Activated CD4-positive, alpha-beta memory T cell treated with anti-CD3 and anti-CD28 coated beads for 36 hours (primary cell): ENCODE results near the gene UBE2J1. TPM values are rescaled to one million over a fixed set of nuclear protein-coding genes. Genes with fewer than 3 reads are reported as not detected.
"Not testable (repeated sequence)": the region's sequence is repeated elsewhere in the genome, so short reads cannot be mapped to it uniquely, and the experiment has no call there.

Experiments
- CTCF ChIA-PET: fragments of 350-600 bp; sonication (Branson Sonifier 250); formaldehyde crosslinking; loops from one replicate; lab custom pipeline; 2021; ENCODE audit warnings: antibody characterized with exemption, inconsistent platforms; lab: Charles Lee
- POLR2A ChIA-PET: fragments of 350-600 bp; sonication (Branson Sonifier 250); formaldehyde crosslinking; loops from one replicate; lab custom pipeline; 2021; ENCODE audit warnings: antibody characterized with exemption; lab: Charles Lee
- DNase-seq: peaks from one replicate; pipeline ENCODE4 v3.0.0-alpha.2; 2020
- H3K27ac Mint-ChIP-seq: one replicate; pipeline ENCODE4 v1.8.0; 2021; ENCODE audit warnings: mixed read lengths
- H3K27me3 Mint-ChIP-seq: one replicate; pipeline ENCODE4 v1.8.0; 2021; ENCODE audit warnings: mixed read lengths
- H3K36me3 Mint-ChIP-seq: one replicate; pipeline ENCODE4 v1.8.0; 2021; ENCODE audit warnings: mixed read lengths
- H3K4me1 Mint-ChIP-seq: one replicate; pipeline ENCODE4 v1.8.0; 2021; ENCODE audit warnings: low read depth, mixed read lengths
- H3K4me3 Mint-ChIP-seq: one replicate; pipeline ENCODE4 v1.8.0; 2021; ENCODE audit warnings: mild to moderate bottlenecking, mixed read lengths
- H3K9me3 Mint-ChIP-seq: one replicate; pipeline ENCODE4 v1.8.0; 2021; ENCODE audit warnings: mixed read lengths
- intact Hi-C: fragments of 100-400 bp; cut with micrococcal nuclease; formaldehyde crosslinking; loops from one replicate; pipeline ENCODE4 v1.15.1; 2023
- total RNA-seq, 2 experiments: library from RNA; stranded (reverse); gene quantifications; one replicate each; pipeline ENCODE4 v1.2.3, GENCODE V29; 2021

Gene UBE2J1
- total RNA-seq, 2 experiments from 2014 or later, result 23.8 to 24.9 TPM

DNA sequence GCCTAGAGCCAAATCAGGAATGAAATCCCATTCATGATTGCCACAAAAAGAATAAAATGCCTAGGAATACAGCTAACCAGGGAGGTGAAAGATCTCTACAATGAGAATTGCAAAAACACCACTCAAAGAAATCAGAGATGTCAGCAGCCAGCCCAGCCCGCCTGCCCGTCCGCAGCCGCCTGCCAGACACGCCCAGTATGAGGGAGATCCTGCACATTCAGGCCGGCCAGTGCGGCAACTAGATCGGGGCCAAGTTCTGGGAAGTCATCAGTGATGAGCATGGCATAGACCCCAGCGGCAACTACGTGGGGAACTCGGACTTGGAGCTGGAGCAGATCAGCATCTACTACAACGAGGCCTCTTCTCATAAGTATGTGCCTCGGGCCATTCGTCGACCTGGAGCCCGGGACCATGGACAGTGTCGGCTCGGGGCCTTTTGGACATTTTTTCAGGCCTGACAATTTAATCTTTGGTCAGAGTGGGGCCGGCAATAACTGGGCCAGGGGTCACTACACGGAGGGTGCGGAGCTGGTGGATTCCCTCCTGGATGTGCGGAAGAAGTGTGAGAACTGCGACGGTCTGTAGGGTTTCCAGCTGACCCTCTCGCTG, 50.8 kb downstream of the UBE2J1 start:
- intact Hi-C loops, result no loop called here
- H3K4me3 Mint-ChIP-seq, result no peak overlapping the region
- POLR2A ChIA-PET, result no interaction called here
- peaks cover 26% of the 10 kb centered on the region for H3K4me1 Mint-ChIP-seq
- H3K9me3 Mint-ChIP-seq, result no peaks in the 10 kb centered on the region
- H3K27me3 Mint-ChIP-seq, result no peaks in the 10 kb centered on the region
- no peak overlapping the region for H3K27ac Mint-ChIP-seq
- CTCF ChIA-PET, result no interaction called here
- no peak for DNase-seq
- no peaks in the 10 kb centered on the region for H3K36me3 Mint-ChIP-seq

GRCh38 chr6:89299466-89299850, 53.1 kb downstream of the UBE2J1 start:
- DNase-seq, result no peak
- H3K27ac Mint-ChIP-seq, result peak overlapping the region; percentile 6
- peaks cover 2% of the 10 kb centered on the region for H3K9me3 Mint-ChIP-seq
- POLR2A ChIA-PET, result interaction anchor here (3.4 kb wide), 1 partner anchor 52 kb away, joined by 29 read pairs; the partner anchor contains the start of gene UBE2J1
- H3K4me1 Mint-ChIP-seq, result peaks cover 26% of the 10 kb centered on the region
- no peaks in the 10 kb centered on the region for H3K36me3 Mint-ChIP-seq
- H3K27me3 Mint-ChIP-seq, result no peaks in the 10 kb centered on the region
- intact Hi-C loops, result loop anchor here (2.0 to 5.0 kb wide), 2 partner anchors 113 to 728 kb away; partner anchors contain the start of gene RRAGD
- H3K4me3 Mint-ChIP-seq, result no peak overlapping the region
- CTCF ChIA-PET, result interaction anchor here (0.8 to 3.6 kb wide), 3 partner anchors 18 to 72 kb away, joined by 3 to 12 read pairs (median 3); no protein-coding TSS in a partner anchor

DNA sequence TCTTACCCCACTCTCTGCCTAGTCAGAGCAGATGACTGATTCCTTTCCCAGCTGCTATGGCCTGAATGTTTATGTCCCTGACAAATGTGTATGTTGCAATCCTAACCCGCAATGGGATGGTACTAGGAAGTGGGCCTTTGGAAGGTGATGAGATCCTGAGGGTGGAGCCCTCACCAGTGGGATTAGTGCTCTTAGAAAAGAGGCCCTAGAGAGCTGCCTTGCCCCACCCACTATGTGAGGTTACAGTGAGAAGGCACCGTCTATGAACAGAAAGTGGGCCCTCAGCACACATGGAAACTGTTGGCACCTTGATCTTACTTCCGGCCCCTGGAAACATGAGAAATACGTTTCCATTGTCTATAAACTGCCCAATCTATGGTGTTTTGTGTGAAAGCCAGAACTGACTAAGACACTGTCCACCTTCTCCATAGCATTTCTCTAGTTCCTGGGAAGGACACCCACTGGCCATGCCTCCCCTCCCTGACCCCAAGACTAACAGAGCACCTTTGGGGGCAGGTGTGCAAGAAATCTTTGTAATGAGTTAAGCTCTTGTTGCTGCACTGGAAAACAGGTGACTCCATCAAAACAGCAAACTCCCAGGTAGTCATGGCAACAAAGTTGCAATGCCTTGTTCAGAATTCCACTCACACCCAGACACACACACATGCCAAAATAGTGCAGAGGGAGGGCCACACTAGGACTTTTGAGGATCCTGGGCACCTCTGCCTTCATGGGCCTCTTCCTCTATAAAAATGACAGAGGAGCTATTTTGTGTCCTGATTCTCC, 53.6 kb downstream of the UBE2J1 start:
- ChIA-PET CTCF (interaction anchor here (0.8 to 3.6 kb wide), 5 partner anchors 17 to 73 kb away, joined by 3 to 15 read pairs (median 3); partner anchors contain the start of gene UBE2J1), POLR2A (interaction anchor here (0.9 to 3.4 kb wide), 3 partner anchors 53 to 218 kb away, joined by 3 to 29 read pairs (median 7); partner anchors contain the start of genes PNRC1 and UBE2J1)
- Mint-ChIP-seq H3K36me3 (no peaks in the 10 kb centered on the region), H3K27me3 (no peaks in the 10 kb centered on the region), H3K4me1 (peaks cover 26% of the 10 kb centered on the region), H3K9me3 (peaks cover 2% of the 10 kb centered on the region), H3K4me3 (no peak overlapping the region), H3K27ac (peak overlapping the region; percentile 78)
- intact Hi-C loops, result loop anchor here (1.0 to 5.0 kb wide), 6 partner anchors 17 to 728 kb away; partner anchors contain the start of genes PNRC1, RRAGD and UBE2J1
- DNase-seq, result peak; percentile 77

DNA sequence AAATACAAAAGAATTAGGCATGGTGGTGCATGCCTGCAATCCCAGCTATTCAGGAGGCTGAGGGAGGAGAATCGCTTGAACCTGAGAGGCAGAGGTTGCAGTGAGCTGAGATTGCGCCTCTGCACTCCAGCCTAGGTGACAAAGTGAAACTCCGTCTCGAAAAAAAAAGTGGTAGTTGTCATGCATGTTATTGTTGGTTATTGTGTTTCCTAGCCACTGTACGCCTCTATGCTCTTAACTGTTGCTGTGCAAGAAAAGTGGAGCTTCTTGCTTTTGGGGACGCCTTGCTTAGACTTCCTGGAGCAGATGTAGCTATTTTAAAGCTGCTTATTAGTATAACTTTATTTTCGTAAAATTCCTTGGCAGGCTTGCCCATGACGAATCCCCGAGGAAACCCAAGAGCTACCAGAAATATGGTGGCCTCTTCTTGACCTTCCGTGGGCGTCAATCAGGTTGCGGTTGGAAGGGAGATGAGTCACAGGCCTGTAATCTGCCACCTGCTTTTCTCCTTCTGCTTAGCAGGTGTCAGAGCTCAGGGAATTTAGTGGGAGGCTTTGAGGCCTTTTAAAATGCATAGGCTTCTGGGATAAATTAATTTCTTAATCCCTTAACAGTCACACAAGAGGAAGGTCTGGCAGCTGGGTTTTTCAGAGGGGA, 54.7 kb downstream of the UBE2J1 start:
- peaks cover 26% of the 10 kb centered on the region for H3K4me1 Mint-ChIP-seq

DNA sequence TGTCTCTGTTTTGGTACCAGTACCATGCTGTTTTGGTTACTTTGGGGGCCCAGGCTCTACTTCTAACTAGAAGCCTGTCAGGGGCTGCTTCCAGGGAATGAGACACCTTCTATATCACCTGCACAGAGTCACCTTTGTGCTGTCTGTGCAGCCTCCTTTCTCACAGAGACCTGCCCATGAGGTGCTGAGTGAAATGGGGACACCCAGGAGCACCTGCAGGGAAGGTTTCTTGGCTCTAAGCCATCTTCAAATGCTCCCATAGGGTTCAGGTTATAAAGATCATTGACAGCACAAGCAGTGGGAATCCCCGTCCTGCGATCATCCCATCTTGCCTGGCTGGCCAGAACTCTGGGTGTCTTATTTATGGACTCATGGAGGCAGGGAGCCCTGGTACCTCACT, 56.5 kb downstream of the UBE2J1 start:
- ChIA-PET POLR2A (no interaction called here), CTCF (no interaction called here)
- Mint-ChIP-seq H3K27ac (no peak overlapping the region), H3K4me3 (no peak overlapping the region), H3K9me3 (peaks cover 2% of the 10 kb centered on the region), H3K36me3 (no peaks in the 10 kb centered on the region), H3K27me3 (no peaks in the 10 kb centered on the region), H3K4me1 (peaks cover 26% of the 10 kb centered on the region)
- intact Hi-C loops, result loop anchor here (5.0 kb wide), 1 partner anchor 731 kb away; no protein-coding TSS in a partner anchor
- DNase-seq, result no peak

More for the DNA sequence above, 54.7 kb downstream of the UBE2J1 start:
- no peaks in the 10 kb centered on the region for H3K36me3 Mint-ChIP-seq
- ChIA-PET POLR2A (interaction anchor here (0.5 to 3.4 kb wide), 5 partner anchors 54 to 217 kb away, joined by 3 to 29 read pairs (median 5); partner anchors contain the start of genes PM20D2, PNRC1 and UBE2J1), CTCF (interaction anchor here (1.0 to 3.6 kb wide), 6 partner anchors 16 to 153 kb away, joined by 3 to 15 read pairs (median 5); partner anchors contain the start of gene UBE2J1)
- no peaks in the 10 kb centered on the region for H3K27me3 Mint-ChIP-seq
- DNase-seq, result peak; percentile 91
- peak overlapping the region; percentile 78 for H3K27ac Mint-ChIP-seq
- peaks cover 2% of the 10 kb centered on the region for H3K9me3 Mint-ChIP-seq
- peak overlapping the region; percentile 59 for H3K4me3 Mint-ChIP-seq
- intact Hi-C loops, result loop anchor here (1.0 to 5.0 kb wide), 6 partner anchors 16 to 729 kb away; partner anchors contain the start of genes PNRC1, RRAGD and UBE2J1

DNA sequence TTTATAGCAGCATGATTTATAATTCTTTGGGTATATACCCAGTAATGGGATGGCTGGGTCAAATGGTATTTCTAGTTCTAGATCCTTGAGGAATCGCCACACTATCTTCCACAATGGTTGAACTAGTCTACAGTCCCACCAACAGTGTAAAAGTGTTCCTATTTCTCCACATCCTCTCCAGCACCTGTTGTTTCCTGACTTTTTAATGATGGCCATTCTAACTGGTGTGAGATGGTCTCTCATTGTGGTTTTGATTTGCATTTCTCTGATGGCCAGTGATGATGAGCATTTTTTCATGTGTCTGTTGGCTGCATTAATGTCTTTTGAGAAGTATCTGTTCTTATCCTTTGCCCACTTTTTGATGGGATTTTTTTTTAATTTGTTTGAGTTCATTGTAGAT, 57.4 kb downstream of the UBE2J1 start:
- H3K36me3 Mint-ChIP-seq, result not testable (repeated sequence)

GRCh38 chr6:89291256-89291819, 61.2 kb downstream of the UBE2J1 start:
- Mint-ChIP-seq H3K4me1 (no peaks in the 10 kb centered on the region), H3K9me3 (peaks cover 2% of the 10 kb centered on the region), H3K27me3 (no peaks in the 10 kb centered on the region), H3K27ac (no peak overlapping the region), H3K36me3 (no peaks in the 10 kb centered on the region), H3K4me3 (no peak overlapping the region)
- POLR2A ChIA-PET, result no interaction called here
- DNase-seq, result no peak
- intact Hi-C loops, result no loop called here
- CTCF ChIA-PET, result interaction anchor here (0.8 to 1.5 kb wide), 3 partner anchors 8 to 309 kb away, joined by 3 to 5 read pairs (median 3); no protein-coding TSS in a partner anchor

More for the DNA sequence above, 57.4 kb downstream of the UBE2J1 start:
- POLR2A ChIA-PET, DNase-seq, CTCF ChIA-PET, H3K27me3 Mint-ChIP-seq, H3K9me3 Mint-ChIP-seq, H3K4me3 Mint-ChIP-seq: not testable (repeated sequence)
- peak overlapping the region; percentile 6 for H3K27ac Mint-ChIP-seq
- intact Hi-C loops, result loop anchor here (5.0 kb wide), 1 partner anchor 732 kb away; no protein-coding TSS in a partner anchor
- peaks cover 26% of the 10 kb centered on the region for H3K4me1 Mint-ChIP-seq

DNA sequence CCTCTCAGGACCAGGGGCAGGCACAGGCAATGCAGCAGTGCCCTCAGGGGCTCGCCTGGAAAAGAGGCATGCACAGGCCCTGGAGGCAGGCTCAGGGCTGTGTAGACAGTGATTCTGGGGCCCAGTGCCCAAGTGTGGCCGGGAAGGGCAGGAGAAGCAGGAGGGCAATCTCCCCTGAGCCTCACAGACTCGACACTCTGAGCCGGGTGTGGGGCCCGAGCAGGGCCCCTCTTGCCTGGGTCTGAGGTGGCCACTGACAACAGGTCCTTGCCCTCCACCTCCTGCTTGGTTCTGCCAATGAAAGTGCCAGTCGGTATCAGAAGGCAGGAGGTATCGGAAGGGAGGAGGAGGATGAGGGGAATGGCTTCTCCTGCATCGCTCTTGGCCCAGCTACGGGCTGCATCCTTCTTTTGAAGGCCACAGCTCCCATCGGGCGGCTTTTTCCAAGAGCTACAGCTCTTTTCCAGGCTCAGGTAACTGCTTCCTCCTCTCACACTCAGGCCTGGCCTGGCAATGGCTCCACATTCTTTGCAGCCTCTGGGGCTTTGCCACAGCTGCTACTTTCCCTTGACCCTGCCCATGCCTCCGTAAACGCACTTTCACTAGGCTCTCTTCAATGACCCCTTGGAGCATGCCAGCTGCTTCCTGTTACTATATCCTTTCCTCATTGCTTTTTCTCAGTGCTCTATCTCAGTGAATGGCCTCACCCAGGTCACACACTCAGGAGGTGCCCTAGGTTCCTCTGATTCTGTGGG, 61.9 kb downstream of the UBE2J1 start:
- ChIA-PET POLR2A (no interaction called here), CTCF (interaction anchor here (0.8 to 1.5 kb wide), 3 partner anchors 7 to 308 kb away, joined by 3 to 5 read pairs (median 3); no protein-coding TSS in a partner anchor)
- Mint-ChIP-seq H3K27ac (no peak overlapping the region), H3K36me3 (no peaks in the 10 kb centered on the region), H3K4me3 (no peak overlapping the region), H3K4me1 (no peaks in the 10 kb centered on the region), H3K27me3 (no peaks in the 10 kb centered on the region), H3K9me3 (peaks cover 2% of the 10 kb centered on the region)
- intact Hi-C loops, result no loop called here
- no peak for DNase-seq

- Mint-ChIP-seq H3K4me3 (no peak overlapping the region), H3K27ac (no peak overlapping the region), H3K9me3 (no peaks in the 10 kb centered on the region), H3K36me3 (no peaks in the 10 kb centered on the region), H3K27me3 (no peaks in the 10 kb centered on the region), H3K4me1 (no peaks in the 10 kb centered on the region)
- CTCF ChIA-PET, result no interaction called here
- intact Hi-C loops, result no loop called here
- DNase-seq, result no peak
- POLR2A ChIA-PET, result no interaction called here
These were observed 62.8 kb downstream of the UBE2J1 start for GRCh38 chr6:89289710-89290109.

DNA sequence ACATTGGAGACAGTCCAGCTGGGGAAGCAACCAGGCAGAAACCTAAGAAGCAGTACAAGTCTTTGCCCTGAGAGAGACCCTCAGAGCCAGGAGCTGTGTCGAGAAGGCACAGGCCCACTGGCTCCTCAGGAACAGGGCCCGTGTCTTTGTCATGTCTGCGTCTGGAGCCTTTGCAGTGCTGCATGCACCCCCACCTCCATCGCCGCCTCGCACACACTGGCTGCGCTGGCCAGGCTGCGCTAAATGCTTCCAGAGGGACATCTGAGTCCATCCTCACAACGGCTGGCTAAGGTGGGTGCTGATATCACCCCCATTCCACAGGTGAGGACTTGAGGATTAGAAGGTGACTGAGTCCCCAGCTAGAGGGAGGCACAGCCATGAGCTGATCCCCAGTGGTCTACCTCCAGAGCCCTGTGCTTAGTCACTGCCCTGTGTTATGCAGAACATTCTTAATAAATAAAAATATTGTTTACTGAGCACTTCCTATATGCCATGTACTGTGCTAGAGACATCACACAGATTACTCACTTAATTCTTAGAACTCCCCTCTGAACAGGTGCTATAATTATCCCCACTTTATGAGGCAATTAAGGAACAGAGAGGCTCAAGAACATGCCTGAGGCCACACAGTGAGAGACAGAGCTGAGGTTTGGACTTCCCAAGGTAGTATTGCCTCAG, 65.0 kb downstream of the UBE2J1 start:
- Mint-ChIP-seq H3K4me3 (no peak overlapping the region), H3K36me3 (no peaks in the 10 kb centered on the region), H3K27me3 (no peaks in the 10 kb centered on the region), H3K9me3 (no peaks in the 10 kb centered on the region), H3K27ac (no peak overlapping the region), H3K4me1 (no peaks in the 10 kb centered on the region)
- POLR2A ChIA-PET, result interaction anchor here (1.0 kb wide), 1 partner anchor 47 kb away, joined by 3 read pairs; no protein-coding TSS in a partner anchor
- intact Hi-C loops, result no loop called here
- no peak for DNase-seq
- CTCF ChIA-PET, result interaction anchor here (0.6 kb wide), 1 partner anchor 43 kb away, joined by 4 read pairs; no protein-coding TSS in a partner anchor
